ENCODE measurements around the gene KRTAP12-3.
"Not testable (repeated sequence)": the region's sequence is repeated elsewhere in the genome, so short reads cannot be mapped to it uniquely, and the experiment has no call there.

KRTAP12-3 gene

DNA sequence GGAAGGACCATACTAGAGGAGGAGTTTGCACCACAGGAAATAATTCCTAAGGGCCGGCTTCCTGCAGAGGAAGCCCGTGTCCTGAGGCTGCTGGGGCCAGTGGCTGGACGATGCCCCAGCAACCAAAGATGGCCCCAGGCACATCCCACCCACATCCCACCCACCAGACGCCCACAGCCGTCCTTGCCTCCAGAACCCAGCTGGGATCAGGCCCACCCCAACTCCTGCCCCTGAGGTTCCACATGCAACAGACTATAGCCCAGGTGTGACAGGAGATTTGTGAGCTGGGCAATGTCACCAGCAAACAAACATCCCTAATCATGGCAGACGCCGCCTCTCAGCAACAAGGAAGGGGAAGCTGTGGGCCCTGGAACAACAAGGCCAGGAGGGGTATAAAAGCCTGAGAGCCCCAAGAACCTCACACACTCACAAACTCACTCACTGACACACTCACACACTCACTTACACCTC is 31.0 kb upstream of the KRTAP12-3 start, which contains the start of gene KRTAP10-9:
Gene KRTAP10-9 (plus strand): TSS at position 421 of the 471 bp plus-strand sequence. CDS start 79 bp downstream, outside the sequence.
- H3K4me3 ChIP-seq (ENCODE audit: control insufficient read depth, low read depth, low read length) = no peak within 1 kb of the TSS
- no peak for DNase-seq (ENCODE audit: low read depth)
- TF ChIP-seq, protein P1, sequence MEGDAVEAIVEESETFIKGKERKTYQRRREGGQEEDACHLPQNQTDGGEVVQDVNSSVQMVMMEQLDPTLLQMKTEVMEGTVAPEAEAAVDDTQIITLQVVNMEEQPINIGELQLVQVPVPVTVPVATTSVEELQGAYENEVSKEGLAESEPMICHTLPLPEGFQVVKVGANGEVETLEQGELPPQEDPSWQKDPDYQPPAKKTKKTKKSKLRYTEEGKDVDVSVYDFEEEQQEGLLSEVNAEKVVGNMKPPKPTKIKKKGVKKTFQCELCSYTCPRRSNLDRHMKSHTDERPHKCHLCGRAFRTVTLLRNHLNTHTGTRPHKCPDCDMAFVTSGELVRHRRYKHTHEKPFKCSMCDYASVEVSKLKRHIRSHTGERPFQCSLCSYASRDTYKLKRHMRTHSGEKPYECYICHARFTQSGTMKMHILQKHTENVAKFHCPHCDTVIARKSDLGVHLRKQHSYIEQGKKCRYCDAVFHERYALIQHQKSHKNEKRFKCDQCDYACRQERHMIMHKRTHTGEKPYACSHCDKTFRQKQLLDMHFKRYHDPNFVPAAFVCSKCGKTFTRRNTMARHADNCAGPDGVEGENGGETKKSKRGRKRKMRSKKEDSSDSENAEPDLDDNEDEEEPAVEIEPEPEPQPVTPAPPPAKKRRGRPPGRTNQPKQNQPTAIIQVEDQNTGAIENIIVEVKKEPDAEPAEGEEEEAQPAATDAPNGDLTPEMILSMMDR (IDR thresholded peaks at IDR 0.05; ENCODE audit: control insufficient read depth, insufficient read depth, low read depth, low read length, missing control alignments) = no peak

DNA sequence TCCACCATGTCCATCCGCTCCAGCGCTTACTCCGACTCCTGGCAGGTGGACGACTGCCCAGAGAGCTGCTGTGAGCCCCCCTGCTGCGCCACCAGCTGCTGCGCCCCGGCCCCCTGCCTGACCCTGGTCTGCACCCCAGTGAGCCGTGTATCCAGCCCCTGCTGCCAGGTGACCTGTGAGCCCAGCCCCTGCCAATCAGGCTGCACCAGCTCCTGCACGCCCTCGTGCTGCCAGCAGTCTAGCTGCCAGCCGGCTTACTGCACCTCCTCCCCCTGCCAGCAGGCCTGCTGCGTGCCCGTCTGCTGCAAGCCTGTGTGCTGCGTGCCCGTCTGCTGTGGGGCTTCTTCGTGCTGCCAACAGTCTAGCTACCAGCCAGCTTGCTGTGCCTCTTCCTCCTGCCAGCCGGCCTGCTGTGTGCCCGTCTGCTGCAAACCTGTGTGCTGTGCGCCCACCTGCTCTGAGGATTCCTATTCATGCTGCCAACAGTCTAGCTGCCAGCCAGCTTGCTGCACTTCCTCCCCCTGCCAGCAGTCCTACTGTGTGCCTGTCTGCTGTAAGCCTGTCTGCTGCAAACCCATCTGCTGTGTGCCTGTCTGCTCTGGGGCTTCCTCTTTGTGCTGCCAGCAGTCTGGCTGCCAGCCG is 30.4 kb upstream of the KRTAP12-3 start:
- not testable (repeated sequence) for H3K4me3 ChIP-seq (ENCODE audit: control insufficient read depth, low read depth, low read length)

DNA sequence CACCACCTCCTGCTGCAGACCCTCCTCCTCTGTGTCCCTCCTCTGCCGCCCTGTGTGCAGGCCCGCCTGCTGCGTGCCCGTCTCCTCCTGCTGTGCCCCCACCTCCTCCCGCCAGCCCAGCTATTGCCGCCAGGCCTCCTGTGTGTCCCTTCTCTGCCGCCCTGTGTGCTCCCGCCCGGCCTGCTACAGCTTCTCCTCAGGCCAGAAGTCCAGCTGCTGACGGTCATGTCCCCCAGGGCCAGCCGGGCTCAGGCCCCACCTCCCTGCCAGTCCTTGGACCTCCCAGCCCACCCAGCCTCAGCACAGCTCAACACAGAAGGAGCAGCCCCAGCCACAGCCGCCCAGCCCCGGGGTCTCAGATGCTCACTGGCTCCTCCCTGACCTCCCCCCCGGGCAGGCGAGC is 29.9 kb upstream of the KRTAP12-3 start:
- DNase-seq (ENCODE audit: low read depth); H3K4me3 ChIP-seq (ENCODE audit: control insufficient read depth, low read depth, low read length): not testable (repeated sequence)

More for the DNA sequence above, 30.4 kb upstream of the KRTAP12-3 start:
- not testable (repeated sequence) for DNase-seq (ENCODE audit: low read depth)

DNA sequence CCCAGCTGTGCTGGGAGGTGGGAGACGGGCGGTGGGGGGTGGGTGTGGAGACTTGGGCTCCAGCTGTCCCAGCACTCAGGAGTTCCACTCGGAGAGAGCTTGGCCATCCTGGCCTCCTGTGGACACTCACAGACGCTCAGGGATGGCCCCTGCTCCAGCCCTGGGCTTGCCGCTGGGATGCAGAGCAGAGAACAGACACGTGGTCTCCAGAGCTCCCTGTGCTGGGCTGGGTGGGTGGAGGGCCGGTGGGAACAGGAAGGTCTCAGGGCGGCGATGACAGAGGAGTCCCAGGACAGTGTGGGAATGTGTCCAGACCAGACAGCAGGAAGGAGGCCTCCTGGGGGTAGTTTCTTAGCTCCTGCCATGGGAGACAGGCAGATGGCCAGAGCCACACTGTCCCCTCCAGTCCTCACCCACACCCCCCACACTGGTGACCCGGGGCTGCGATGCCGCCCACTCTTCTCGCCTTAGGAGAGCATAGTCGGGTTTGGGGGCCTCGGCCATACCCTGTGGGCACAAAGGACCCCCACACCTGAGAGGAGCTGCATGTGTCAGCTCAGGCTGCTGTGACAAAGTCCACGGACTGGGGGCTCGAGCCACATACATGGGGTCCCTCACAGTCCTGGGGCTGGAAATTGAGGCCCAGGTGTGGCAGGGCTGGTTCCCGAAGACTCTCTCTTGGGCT is 28.9 kb upstream of the KRTAP12-3 start:
- DNase-seq (ENCODE audit: low read depth) = no peak
- H3K4me3 ChIP-seq (ENCODE audit: control insufficient read depth, low read depth, low read length) = no peak overlapping the region
- TF ChIP-seq, protein P1 (IDR thresholded peaks at IDR 0.05; ENCODE audit: control insufficient read depth, insufficient read depth, low read depth, low read length, missing control alignments) = no peak

DNA sequence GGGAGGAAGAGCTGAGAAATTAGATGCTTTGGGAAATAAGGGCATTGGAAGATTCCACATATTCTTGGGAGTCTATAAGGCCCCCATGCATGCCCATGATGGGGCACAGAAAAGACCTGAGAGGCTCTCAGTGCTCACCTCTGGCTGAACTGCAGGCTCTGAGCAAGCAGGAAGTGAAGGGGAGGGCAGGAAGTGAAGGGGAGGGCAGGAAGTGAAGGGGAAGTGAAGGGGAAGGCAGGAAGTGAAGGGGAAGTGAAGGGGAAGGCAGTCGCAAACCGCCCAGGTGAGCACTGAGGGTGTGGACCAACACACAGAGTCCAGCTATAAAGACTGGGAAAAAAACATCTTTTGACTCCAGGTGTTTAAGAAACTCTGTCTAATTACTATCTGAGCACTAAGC is 27.3 kb upstream of the KRTAP12-3 start:
- TF ChIP-seq, protein P1 (IDR thresholded peaks at IDR 0.05; ENCODE audit: control insufficient read depth, insufficient read depth, low read depth, low read length, missing control alignments) = no peak
- DNase-seq (ENCODE audit: low read depth) = no peak
- no peak overlapping the region for H3K4me3 ChIP-seq (ENCODE audit: control insufficient read depth, low read depth, low read length)

DNA sequence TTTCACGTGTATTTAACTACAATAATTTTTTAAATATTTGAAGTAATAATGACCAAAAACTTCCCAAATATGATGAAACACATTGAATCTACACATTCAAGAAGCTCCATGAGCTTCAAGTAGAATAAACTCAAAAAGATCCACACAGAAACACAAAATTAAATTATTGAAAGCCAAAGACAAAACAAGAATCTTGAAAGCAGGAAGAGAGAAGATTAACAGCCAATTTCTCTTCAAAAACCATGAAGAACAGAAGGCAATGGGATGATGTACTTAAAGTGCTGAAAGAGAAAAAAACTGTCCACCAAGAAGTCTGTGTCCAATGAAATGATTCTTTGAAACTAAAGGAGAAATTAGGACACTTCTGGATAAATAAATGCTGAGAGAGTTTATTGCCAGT is 25.7 kb upstream of the KRTAP12-3 start:
- H3K4me3 ChIP-seq (ENCODE audit: control insufficient read depth, low read depth, low read length) = no peak overlapping the region
- no peak for DNase-seq (ENCODE audit: low read depth)
- TF ChIP-seq, protein P1 (IDR thresholded peaks at IDR 0.05; ENCODE audit: control insufficient read depth, insufficient read depth, low read depth, low read length, missing control alignments) = no peak

DNA sequence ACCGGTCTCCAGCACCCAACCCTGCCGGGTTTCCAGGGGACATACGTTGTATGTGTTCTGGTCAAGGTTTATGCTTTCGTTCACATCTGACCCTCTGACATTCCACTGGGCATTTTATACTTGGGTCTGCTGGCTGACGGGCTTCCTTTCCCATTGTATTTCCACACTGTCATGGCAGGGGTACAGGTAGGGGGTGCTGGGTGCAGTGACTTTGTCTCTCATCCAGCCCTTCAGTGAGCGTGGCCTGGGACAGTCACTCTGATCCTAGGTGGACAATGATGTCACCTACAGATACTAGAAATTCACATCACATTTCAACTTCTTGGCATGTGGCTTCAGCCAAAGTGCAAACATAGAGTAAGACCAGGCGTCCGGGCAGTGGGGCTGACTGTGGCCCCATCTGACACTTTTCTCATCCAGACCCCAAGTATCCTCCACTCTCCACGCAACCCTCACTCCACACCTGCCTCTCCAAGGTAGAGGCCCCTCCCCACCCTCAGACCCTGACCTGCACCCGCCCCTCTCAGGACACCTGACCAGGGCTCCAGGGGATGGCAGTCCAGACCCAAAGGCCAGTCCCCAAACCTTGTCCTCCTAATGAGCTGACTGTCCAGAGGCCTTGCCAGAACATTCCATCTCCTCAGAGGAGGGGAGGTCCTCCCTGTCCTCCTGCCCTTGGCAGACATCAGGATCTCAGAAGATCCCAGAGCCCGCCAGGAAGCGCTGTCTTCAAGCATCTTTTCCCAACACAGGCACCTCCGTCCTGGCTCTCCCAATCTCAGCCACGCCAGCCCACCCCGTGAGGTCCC is 21.3 kb upstream of the KRTAP12-3 start:
- TF ChIP-seq, protein P1 (IDR thresholded peaks at IDR 0.05; ENCODE audit: control insufficient read depth, insufficient read depth, low read depth, low read length, missing control alignments) = no peak
- DNase-seq (ENCODE audit: low read depth) = no peak
- no peak overlapping the region for H3K4me3 ChIP-seq (ENCODE audit: control insufficient read depth, low read depth, low read length)

Data from AG09309 (cell line).